Measurements from ENCODE around the gene PLCG1. TPM values are rescaled to one million over a fixed set of nuclear protein-coding genes. Genes with fewer than 3 reads are reported as not detected.

The PLCG1 gene
- polyA plus RNA-seq, 1 experiment = 54.6 TPM

DNA sequence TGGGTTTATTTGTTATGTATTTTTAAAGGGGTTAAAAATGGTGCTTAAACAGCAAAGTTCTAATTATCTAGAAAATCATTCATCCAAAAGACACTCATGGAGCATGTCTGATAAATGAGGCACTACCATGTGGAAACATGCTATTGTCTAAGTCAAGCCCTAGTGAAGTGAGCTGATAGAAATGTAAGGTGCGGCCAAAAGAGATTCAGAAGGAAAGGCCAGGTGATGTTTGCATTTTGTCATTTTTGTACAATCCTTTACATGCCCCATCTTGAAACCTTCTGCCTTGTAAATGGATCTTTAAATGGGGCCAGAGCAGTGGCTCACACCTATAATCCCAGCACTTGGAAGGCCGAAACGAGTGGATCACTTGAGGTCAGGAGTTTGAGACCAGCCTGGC, 77.3 kb downstream of the PLCG1 start:
- Histone ChIP-seq H3K4me3 (ENCODE audit: low read depth, low read length) (no peak overlapping the region), H3K9me3 (ENCODE audit: control insufficient read depth, insufficient read depth, low read length) (no peaks in the 10 kb centered on the region), H3K27ac (ENCODE audit: low read depth, low read length) (no peak overlapping the region), H3K27me3 (ENCODE audit: control insufficient read depth, insufficient read depth, low read length) (no peaks in the 10 kb centered on the region)
- DNase-seq (ENCODE audit: low read depth, low spot score) = no peak
- TF ChIP-seq, protein P1, sequence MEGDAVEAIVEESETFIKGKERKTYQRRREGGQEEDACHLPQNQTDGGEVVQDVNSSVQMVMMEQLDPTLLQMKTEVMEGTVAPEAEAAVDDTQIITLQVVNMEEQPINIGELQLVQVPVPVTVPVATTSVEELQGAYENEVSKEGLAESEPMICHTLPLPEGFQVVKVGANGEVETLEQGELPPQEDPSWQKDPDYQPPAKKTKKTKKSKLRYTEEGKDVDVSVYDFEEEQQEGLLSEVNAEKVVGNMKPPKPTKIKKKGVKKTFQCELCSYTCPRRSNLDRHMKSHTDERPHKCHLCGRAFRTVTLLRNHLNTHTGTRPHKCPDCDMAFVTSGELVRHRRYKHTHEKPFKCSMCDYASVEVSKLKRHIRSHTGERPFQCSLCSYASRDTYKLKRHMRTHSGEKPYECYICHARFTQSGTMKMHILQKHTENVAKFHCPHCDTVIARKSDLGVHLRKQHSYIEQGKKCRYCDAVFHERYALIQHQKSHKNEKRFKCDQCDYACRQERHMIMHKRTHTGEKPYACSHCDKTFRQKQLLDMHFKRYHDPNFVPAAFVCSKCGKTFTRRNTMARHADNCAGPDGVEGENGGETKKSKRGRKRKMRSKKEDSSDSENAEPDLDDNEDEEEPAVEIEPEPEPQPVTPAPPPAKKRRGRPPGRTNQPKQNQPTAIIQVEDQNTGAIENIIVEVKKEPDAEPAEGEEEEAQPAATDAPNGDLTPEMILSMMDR (IDR thresholded peaks at IDR 0.05; ENCODE audit: low read depth, low read length) = no peak
- ChIA-PET CTCF (interaction anchor here (0.6 to 0.9 kb wide), 3 partner anchors 8 to 125 kb away, joined by 3 to 9 read pairs (median 3); no protein-coding TSS in a partner anchor), POLR2A (no interaction called here)

DNA sequence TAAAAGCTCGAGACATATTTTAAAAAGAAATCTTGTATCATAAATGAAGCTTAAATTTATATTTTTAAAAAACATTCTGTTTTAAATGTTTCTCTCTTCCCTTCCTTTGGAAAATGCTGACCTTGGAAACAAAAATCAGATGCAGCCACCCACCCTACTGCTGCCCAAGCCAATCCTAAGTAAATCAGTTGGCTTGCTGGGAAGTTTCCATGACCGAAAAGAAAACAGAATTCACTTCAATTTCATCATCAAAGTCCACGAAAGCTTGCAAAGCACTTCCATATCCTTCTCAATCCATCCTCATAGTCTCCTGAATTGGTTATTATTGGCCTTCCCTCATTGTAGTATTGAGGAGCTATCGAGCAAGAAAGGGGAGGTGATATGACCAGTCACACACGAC, 80.1 kb downstream of the PLCG1 start:
- TF ChIP-seq, protein P1 (IDR thresholded peaks at IDR 0.05; ENCODE audit: low read depth, low read length) = no peak
- Histone ChIP-seq H3K27ac (ENCODE audit: low read depth, low read length) (no peak overlapping the region), H3K9me3 (ENCODE audit: control insufficient read depth, insufficient read depth, low read length) (no peaks in the 10 kb centered on the region), H3K4me3 (ENCODE audit: low read depth, low read length) (no peak overlapping the region), H3K27me3 (ENCODE audit: control insufficient read depth, insufficient read depth, low read length) (no peaks in the 10 kb centered on the region)
- DNase-seq (ENCODE audit: low read depth, low spot score) = no peak
- CTCF ChIA-PET = interaction anchor here (1.3 kb wide), 1 partner anchor 16 kb away, joined by 6 read pairs; no protein-coding TSS in a partner anchor
- POLR2A ChIA-PET = no interaction called here

DNA sequence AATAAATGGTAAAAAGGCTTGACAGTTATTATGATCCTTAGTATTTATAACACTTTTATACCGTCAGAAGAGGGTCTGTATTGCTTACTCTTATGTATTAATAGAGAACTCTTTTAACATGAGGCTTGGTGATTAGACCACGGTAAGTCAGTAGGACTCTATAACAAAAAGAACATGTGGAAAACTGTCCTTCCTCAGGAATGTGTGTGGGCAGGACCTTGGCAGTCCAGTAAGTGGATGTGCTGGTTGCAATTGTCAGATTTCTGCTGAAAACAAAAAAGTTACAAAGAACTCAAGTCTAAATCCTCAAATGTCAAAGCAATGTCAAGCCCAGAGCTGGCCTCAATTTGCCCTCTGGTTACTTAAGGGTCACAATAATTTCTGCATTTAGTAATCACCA, 81.1 kb downstream of the PLCG1 start:
- TF ChIP-seq, protein P1 (IDR thresholded peaks at IDR 0.05; ENCODE audit: low read depth, low read length) = no peak
- CTCF ChIA-PET = interaction anchor here (1.2 to 2.5 kb wide), 2 partner anchors 14 to 46 kb away, joined by 4 to 15 read pairs; no protein-coding TSS in a partner anchor

DNA sequence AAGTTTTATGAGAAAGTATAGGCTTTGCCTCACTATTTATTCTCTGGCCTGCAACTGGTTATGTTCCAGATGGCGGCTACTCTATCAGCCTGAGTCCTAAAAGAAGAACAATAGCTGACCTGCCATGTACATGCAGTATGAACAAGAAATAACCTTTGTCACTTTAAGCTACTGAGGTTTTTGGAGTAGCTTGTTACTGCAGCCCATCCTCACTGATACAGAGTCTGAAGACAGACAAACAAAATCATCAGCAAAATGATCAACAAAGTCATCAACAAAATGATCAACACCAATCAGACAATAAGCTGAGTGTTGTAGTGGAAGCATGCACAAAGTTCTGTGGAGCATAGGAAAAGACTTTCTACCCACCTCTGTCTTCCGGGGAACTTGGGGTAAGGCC, 82.5 kb downstream of the PLCG1 start:
- H3K9me3 ChIP-seq (ENCODE audit: control insufficient read depth, insufficient read depth, low read length) = no peaks in the 10 kb centered on the region
- CTCF ChIA-PET = interaction anchor here (1.1 to 2.5 kb wide), 3 partner anchors 13 to 47 kb away, joined by 3 to 15 read pairs (median 4); no protein-coding TSS in a partner anchor
- POLR2A ChIA-PET = interaction anchor here (0.6 kb wide), 1 partner anchor 95 kb away, joined by 5 read pairs; no protein-coding TSS in a partner anchor
- no peak for DNase-seq (ENCODE audit: low read depth, low spot score)
- no peak overlapping the region for H3K4me3 ChIP-seq (ENCODE audit: low read depth, low read length)
- H3K27ac ChIP-seq (ENCODE audit: low read depth, low read length) = no peak overlapping the region
- TF ChIP-seq, protein P1 (IDR thresholded peaks at IDR 0.05; ENCODE audit: low read depth, low read length) = no peak
- H3K27me3 ChIP-seq (ENCODE audit: control insufficient read depth, insufficient read depth, low read length) = no peaks in the 10 kb centered on the region

More for the DNA sequence above, 81.1 kb downstream of the PLCG1 start:
- Histone ChIP-seq H3K9me3 (ENCODE audit: control insufficient read depth, insufficient read depth, low read length) (no peaks in the 10 kb centered on the region), H3K27ac (ENCODE audit: low read depth, low read length) (no peak overlapping the region), H3K4me3 (ENCODE audit: low read depth, low read length) (no peak overlapping the region), H3K27me3 (ENCODE audit: control insufficient read depth, insufficient read depth, low read length) (no peaks in the 10 kb centered on the region)
- POLR2A ChIA-PET = no interaction called here
- DNase-seq (ENCODE audit: low read depth, low spot score) = peak; percentile 11

DNA sequence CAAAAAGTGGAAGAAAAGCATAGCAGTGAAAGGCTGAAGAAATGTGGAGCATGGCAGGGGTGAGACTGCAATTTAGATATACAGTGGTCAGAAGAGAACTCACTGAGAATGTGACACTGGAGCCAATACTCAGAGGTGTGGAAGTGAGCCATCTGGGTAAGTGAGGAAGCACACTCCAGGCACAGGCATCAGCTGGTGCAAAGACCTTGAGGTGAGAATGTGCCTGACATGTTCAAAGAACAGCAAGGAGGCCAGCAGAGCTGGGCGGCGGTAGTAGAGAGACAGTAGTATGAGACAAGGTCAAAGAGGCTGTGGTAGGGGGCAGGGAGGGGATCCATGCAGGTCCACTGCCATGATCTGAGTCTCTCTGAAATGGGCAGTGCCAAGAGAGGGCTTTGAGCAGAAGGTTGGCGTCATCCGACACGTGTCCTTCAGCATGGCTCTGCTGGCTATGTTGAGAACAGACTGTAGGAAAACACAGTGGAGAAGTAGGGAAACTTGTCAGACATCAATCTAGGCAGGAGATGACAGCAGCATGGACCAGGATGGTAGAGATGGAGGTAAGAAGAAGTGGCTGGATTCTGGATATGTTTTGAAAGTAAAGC, 84.4 kb downstream of the PLCG1 start:
- Histone ChIP-seq H3K9me3 (ENCODE audit: control insufficient read depth, insufficient read depth, low read length) (no peaks in the 10 kb centered on the region), H3K27ac (ENCODE audit: low read depth, low read length) (no peak overlapping the region), H3K27me3 (ENCODE audit: control insufficient read depth, insufficient read depth, low read length) (no peaks in the 10 kb centered on the region), H3K4me3 (ENCODE audit: low read depth, low read length) (no peak overlapping the region)
- TF ChIP-seq, protein P1 (IDR thresholded peaks at IDR 0.05; ENCODE audit: low read depth, low read length) = no peak
- ChIA-PET CTCF (interaction anchor here (3.6 kb wide), 1 partner anchor 11 kb away, joined by 43 read pairs; no protein-coding TSS in a partner anchor), POLR2A (no interaction called here)
- no peak for DNase-seq (ENCODE audit: low read depth, low spot score)

Measured in AG04450 (cell line).